GM19467 (cell line): ENCODE measurements around the gene PDZD2.
"Not testable (repeated sequence)": the region's sequence is repeated elsewhere in the genome, so short reads cannot be mapped to it uniquely, and the experiment has no call there.

Source experiments
- ATAC-seq: cut with Tn5 transposase; IDR thresholded peaks from one replicate; pipeline ENCODE4 v1.9.1; 2021; ENCODE audit warnings: mild to moderate bottlenecking, moderate library complexity; ENCODE audit not compliant: unreplicated experiment

Gene PDZD2

GRCh38 chr5:31688515-31689092 is 49.7 kb downstream of the PDZD2 start:
- ATAC-seq: no peak

- ATAC-seq: not testable (repeated sequence)
These were observed 52.5 kb downstream of the PDZD2 start for GRCh38 chr5:31691408-31691807.

- no peak for ATAC-seq
These were observed 53.8 kb downstream of the PDZD2 start for GRCh38 chr5:31692561-31693221.

GRCh38 chr5:31698673-31699072 is 59.7 kb downstream of the PDZD2 start:
- ATAC-seq: no peak

- ATAC-seq: no peak
These were observed 62.8 kb downstream of the PDZD2 start for GRCh38 chr5:31701642-31702299.

GRCh38 chr5:31702712-31703111 is 63.8 kb downstream of the PDZD2 start:
- no peak for ATAC-seq

- ATAC-seq: no peak
These were observed 64.8 kb downstream of the PDZD2 start for GRCh38 chr5:31703757-31704156.

GRCh38 chr5:31706186-31706585 is 67.3 kb downstream of the PDZD2 start:
- no peak for ATAC-seq

- no peak for ATAC-seq
These were observed 68.4 kb downstream of the PDZD2 start for GRCh38 chr5:31707329-31707728.

- ATAC-seq: no peak
These were observed 69.2 kb downstream of the PDZD2 start for GRCh38 chr5:31708089-31708488.

- ATAC-seq: no peak
These were observed 72.4 kb downstream of the PDZD2 start for GRCh38 chr5:31711363-31711762.

GRCh38 chr5:31711935-31712592 is 73.1 kb downstream of the PDZD2 start:
- ATAC-seq: no peak

GRCh38 chr5:31717561-31717960 is 78.6 kb downstream of the PDZD2 start:
- ATAC-seq: no peak

- ATAC-seq: no peak
These were observed 81.1 kb downstream of the PDZD2 start for GRCh38 chr5:31720004-31720403.

GRCh38 chr5:31720811-31721345 is 81.9 kb downstream of the PDZD2 start:
- ATAC-seq: no peak

GRCh38 chr5:31722111-31722510 is 83.2 kb downstream of the PDZD2 start:
- no peak for ATAC-seq

GRCh38 chr5:31725996-31726395 is 87.1 kb downstream of the PDZD2 start:
- no peak for ATAC-seq

- ATAC-seq: no peak
These were observed 88.0 kb downstream of the PDZD2 start for GRCh38 chr5:31726952-31727351.

GRCh38 chr5:31728039-31728438 is 89.1 kb downstream of the PDZD2 start:
- ATAC-seq: no peak

- ATAC-seq: not testable (repeated sequence)
These were observed 89.9 kb downstream of the PDZD2 start for GRCh38 chr5:31728806-31729205.

- ATAC-seq: no peak
These were observed 91.2 kb downstream of the PDZD2 start for GRCh38 chr5:31730139-31730538.

GRCh38 chr5:31731016-31731415 is 92.1 kb downstream of the PDZD2 start:
- ATAC-seq: no peak
